ENCODE results near the gene MAPKBP1. TPM values are rescaled to one million over a fixed set of nuclear protein-coding genes. Genes with fewer than 3 reads are reported as not detected.

MAPKBP1 gene
- total RNA-seq, 1 experiment from 2014 or later, result 14.5 TPM

GRCh38 chr15:41848631-41849030, 74.3 kb downstream of the MAPKBP1 start (continued):
- TF ChIP-seq PRDM15 (CRISPR knock-in tag; IDR thresholded peaks at IDR 0.05) (no peak), NFE2L1 (CRISPR knock-in tag; IDR thresholded peaks at IDR 0.05) (no peak), FOXK1 (CRISPR knock-in tag; IDR thresholded peaks at IDR 0.05) (no peak), MLX (CRISPR knock-in tag; IDR thresholded peaks at IDR 0.05) (no peak), OVOL2 (CRISPR knock-in tag; IDR thresholded peaks at IDR 0.05; ENCODE audit: borderline replicate concordance) (no peak)
- TF ChIP-seq, protein P1, sequence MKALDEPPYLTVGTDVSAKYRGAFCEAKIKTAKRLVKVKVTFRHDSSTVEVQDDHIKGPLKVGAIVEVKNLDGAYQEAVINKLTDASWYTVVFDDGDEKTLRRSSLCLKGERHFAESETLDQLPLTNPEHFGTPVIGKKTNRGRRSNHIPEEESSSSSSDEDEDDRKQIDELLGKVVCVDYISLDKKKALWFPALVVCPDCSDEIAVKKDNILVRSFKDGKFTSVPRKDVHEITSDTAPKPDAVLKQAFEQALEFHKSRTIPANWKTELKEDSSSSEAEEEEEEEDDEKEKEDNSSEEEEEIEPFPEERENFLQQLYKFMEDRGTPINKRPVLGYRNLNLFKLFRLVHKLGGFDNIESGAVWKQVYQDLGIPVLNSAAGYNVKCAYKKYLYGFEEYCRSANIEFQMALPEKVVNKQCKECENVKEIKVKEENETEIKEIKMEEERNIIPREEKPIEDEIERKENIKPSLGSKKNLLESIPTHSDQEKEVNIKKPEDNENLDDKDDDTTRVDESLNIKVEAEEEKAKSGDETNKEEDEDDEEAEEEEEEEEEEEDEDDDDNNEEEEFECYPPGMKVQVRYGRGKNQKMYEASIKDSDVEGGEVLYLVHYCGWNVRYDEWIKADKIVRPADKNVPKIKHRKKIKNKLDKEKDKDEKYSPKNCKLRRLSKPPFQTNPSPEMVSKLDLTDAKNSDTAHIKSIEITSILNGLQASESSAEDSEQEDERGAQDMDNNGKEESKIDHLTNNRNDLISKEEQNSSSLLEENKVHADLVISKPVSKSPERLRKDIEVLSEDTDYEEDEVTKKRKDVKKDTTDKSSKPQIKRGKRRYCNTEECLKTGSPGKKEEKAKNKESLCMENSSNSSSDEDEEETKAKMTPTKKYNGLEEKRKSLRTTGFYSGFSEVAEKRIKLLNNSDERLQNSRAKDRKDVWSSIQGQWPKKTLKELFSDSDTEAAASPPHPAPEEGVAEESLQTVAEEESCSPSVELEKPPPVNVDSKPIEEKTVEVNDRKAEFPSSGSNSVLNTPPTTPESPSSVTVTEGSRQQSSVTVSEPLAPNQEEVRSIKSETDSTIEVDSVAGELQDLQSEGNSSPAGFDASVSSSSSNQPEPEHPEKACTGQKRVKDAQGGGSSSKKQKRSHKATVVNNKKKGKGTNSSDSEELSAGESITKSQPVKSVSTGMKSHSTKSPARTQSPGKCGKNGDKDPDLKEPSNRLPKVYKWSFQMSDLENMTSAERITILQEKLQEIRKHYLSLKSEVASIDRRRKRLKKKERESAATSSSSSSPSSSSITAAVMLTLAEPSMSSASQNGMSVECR (CRISPR knock-in tag; IDR thresholded peaks at IDR 0.05; ENCODE audit: borderline replicate concordance), result no peak

DNA sequence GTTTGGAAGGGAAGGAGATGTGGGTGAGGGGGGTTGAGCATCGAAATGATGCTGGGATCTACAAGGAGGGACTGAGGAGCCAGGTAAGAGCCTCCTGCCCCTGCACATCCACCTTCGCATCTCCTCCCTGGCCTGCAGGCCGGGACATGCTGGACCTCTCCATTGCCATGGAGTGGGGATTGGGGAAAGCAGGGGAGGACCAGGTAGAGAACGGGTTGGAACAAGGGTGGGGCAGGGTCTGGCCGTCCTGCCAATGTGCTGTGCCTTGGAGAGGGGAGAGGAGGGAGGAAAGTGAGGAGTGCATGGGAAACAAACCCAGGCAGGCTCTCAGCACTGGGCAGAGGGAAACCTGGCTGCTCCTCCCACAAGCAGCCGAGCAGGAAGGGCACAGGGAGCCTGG, 74.9 kb downstream of the MAPKBP1 start:
- CTCF ChIA-PET, result interaction anchor here (0.5 to 4.4 kb wide), 2 partner anchors 56 to 197 kb away, joined by 3 to 37 read pairs; no protein-coding TSS in a partner anchor
- Mint-ChIP-seq H3K27me3 (ENCODE audit: low read depth) (no peaks in the 10 kb centered on the region), H3K4me3 (no peak overlapping the region), H3K9me3 (no peaks in the 10 kb centered on the region), H3K36me3 (peaks cover 10% of the 10 kb centered on the region), H3K4me1 (no peaks in the 10 kb centered on the region), H3K27ac (no peak overlapping the region)
- DNase-seq (ENCODE audit: low spot score), result no peak
- POLR2A ChIA-PET, result no interaction called here
- TF ChIP-seq, protein P2, sequence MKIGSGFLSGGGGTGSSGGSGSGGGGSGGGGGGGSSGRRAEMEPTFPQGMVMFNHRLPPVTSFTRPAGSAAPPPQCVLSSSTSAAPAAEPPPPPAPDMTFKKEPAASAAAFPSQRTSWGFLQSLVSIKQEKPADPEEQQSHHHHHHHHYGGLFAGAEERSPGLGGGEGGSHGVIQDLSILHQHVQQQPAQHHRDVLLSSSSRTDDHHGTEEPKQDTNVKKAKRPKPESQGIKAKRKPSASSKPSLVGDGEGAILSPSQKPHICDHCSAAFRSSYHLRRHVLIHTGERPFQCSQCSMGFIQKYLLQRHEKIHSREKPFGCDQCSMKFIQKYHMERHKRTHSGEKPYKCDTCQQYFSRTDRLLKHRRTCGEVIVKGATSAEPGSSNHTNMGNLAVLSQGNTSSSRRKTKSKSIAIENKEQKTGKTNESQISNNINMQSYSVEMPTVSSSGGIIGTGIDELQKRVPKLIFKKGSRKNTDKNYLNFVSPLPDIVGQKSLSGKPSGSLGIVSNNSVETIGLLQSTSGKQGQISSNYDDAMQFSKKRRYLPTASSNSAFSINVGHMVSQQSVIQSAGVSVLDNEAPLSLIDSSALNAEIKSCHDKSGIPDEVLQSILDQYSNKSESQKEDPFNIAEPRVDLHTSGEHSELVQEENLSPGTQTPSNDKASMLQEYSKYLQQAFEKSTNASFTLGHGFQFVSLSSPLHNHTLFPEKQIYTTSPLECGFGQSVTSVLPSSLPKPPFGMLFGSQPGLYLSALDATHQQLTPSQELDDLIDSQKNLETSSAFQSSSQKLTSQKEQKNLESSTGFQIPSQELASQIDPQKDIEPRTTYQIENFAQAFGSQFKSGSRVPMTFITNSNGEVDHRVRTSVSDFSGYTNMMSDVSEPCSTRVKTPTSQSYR (CRISPR knock-in tag; IDR thresholded peaks at IDR 0.05), result no peak
- ATAC-seq, result no peak

DNA sequence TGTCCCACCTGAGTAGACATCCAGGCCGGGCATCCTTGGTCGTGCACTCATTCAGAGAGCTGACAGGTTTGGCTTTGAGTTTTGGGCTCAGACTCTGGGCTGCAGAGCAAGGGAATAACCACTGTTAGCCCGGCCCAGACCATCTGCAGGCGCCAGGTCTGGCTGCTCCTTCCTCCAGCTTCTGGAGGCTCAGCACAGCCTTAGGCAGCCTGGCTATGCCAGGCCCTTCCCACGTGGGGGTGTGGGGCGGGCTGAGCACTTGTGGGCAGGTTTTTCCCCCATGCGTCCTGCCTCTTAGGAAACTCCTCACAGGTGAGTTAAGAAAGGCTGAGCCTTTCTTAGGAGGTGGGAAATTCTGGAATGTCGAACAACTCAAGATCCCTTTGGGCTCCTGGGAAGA, 75.6 kb downstream of the MAPKBP1 start:
- Mint-ChIP-seq H3K4me3 (no peak overlapping the region), H3K4me1 (no peaks in the 10 kb centered on the region), H3K9me3 (no peaks in the 10 kb centered on the region), H3K27ac (no peak overlapping the region), H3K36me3 (peaks cover 10% of the 10 kb centered on the region), H3K27me3 (ENCODE audit: low read depth) (no peaks in the 10 kb centered on the region)
- POLR2A ChIA-PET, result no interaction called here
- DNase-seq (ENCODE audit: low spot score) (no peak), ATAC-seq (no peak)
- CTCF ChIA-PET, result interaction anchor here (0.5 to 4.4 kb wide), 2 partner anchors 55 to 197 kb away, joined by 3 to 37 read pairs; no protein-coding TSS in a partner anchor
- TF ChIP-seq TEAD4 (CRISPR knock-in tag; IDR thresholded peaks at IDR 0.05) (no peak), ZNF423 (CRISPR knock-in tag; IDR thresholded peaks at IDR 0.05) (no peak), NR1H2 (CRISPR knock-in tag; IDR thresholded peaks at IDR 0.05) (no peak), IRF1 (CRISPR knock-in tag; IDR thresholded peaks at IDR 0.05) (no peak), ATF3 (CRISPR knock-in tag; conservative IDR thresholded peaks at IDR 0.05) (no peak), GRHL2 (CRISPR knock-in tag; IDR thresholded peaks at IDR 0.05; ENCODE audit: insufficient replicate concordance, severe bottlenecking) (no peak), OVOL2 (CRISPR knock-in tag; IDR thresholded peaks at IDR 0.05; ENCODE audit: borderline replicate concordance) (no peak), RELA (CRISPR knock-in tag; IDR thresholded peaks at IDR 0.05; ENCODE audit: borderline replicate concordance) (no peak), EMX1 (CRISPR knock-in tag; IDR thresholded peaks at IDR 0.05) (no peak), GABPB1 (CRISPR knock-in tag; IDR thresholded peaks at IDR 0.05) (no peak), NFATC4 (CRISPR knock-in tag; IDR thresholded peaks at IDR 0.05) (no peak)
- TF ChIP-seq, protein P3, sequence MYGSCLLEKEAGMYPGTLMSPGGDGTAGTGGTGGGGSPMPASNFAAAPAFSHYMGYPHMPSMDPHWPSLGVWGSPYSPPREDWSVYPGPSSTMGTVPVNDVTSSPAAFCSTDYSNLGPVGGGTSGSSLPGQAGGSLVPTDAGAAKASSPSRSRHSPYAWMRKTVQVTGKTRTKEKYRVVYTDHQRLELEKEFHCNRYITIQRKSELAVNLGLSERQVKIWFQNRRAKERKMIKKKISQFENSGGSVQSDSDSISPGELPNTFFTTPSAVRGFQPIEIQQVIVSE (CRISPR knock-in tag; IDR thresholded peaks at IDR 0.05; ENCODE audit: borderline replicate concordance), result no peak
- TF ChIP-seq, protein P4, sequence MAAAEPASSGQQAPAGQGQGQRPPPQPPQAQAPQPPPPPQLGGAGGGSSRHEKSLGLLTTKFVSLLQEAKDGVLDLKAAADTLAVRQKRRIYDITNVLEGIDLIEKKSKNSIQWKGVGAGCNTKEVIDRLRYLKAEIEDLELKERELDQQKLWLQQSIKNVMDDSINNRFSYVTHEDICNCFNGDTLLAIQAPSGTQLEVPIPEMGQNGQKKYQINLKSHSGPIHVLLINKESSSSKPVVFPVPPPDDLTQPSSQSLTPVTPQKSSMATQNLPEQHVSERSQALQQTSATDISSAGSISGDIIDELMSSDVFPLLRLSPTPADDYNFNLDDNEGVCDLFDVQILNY (CRISPR knock-in tag; IDR thresholded peaks at IDR 0.05), result no peak

All from WTC11 (cell line).